SJCRH30 (cell line): Measurements from ENCODE around the gene CHTF18. TPM values are rescaled to one million over a fixed set of nuclear protein-coding genes. Genes with fewer than 3 reads are reported as not detected.

ENCODE experiments used
- DNase-seq, 2 experiments: peaks; one replicate each; pipeline ENCODE4 v3.0.0-alpha.2; 2015 to 2020
- H3K27ac ChIP-seq: fragments of 250-450 bp; sonication (Bioruptor Pico); 2 replicates; pipeline ENCODE4 v1.5.1; 2020; ENCODE audit warnings: mild to moderate bottlenecking, moderate library complexity
- H3K27me3 ChIP-seq: fragments of 250-450 bp; sonication (Bioruptor Pico); 2 replicates; pipeline ENCODE4 v1.5.1; 2020; ENCODE audit warnings: mild to moderate bottlenecking, moderate library complexity
- H3K36me3 ChIP-seq: fragments of 250-450 bp; sonication (Bioruptor Pico); 2 replicates; pipeline ENCODE4 v1.5.1; 2020; ENCODE audit warnings: mild to moderate bottlenecking, moderate library complexity
- H3K4me1 ChIP-seq: fragments of 250-450 bp; sonication (Bioruptor Pico); 2 replicates; pipeline ENCODE4 v1.5.1; 2020; ENCODE audit warnings: mild to moderate bottlenecking, moderate library complexity
- H3K4me3 ChIP-seq: fragments of 250-450 bp; sonication (Bioruptor Pico); 2 replicates; pipeline ENCODE4 v1.5.1; 2020; ENCODE audit warnings: mild to moderate bottlenecking, moderate library complexity
- H3K9me3 ChIP-seq: fragments of 250-450 bp; sonication (Bioruptor Pico); replicated peaks from 2 replicates; pipeline ENCODE4 v1.5.1; 2020; ENCODE audit warnings: mild to moderate bottlenecking, moderate library complexity
- total RNA-seq: library from RNA; depleted of rRNA; stranded (reverse); fragments of >200 nt; shearing (Covaris generic); gene quantifications from 2 replicates; pipeline ENCODE4 v1.2.3, GENCODE V29; 2014

Gene CHTF18
- total RNA-seq, 1 experiment from 2014 or later = 46.0 TPM

GRCh38 chr16:787978-788398 lies 432 bp upstream of the CHTF18 start, which contains the start of gene RPUSD1:
RPUSD1 (minus strand) TSS chr16:788381; CDS start chr16:787737, 644 bp downstream.
- Histone ChIP-seq H3K4me3 (peak within 1 kb of the TSS; percentile 99), H3K36me3 (peaks cover 34% of the 10 kb centered on the region), H3K27me3 (no peaks in the 10 kb centered on the region), H3K4me1 (peaks cover 11% of the 10 kb centered on the region; the same call in 1 of the 2 replicates), H3K27ac (peak within 1 kb of the TSS; percentile 78), H3K9me3 (no peaks in the 10 kb centered on the region)
- DNase-seq = no peak

- no peaks in the 10 kb centered on the region for H3K9me3 ChIP-seq
- no peaks in the 10 kb centered on the region for H3K27me3 ChIP-seq
- H3K36me3 ChIP-seq = peaks cover 46% of the 10 kb centered on the region
- DNase-seq = no peak
- H3K4me1 ChIP-seq = peaks cover 4% of the 10 kb centered on the region; the same call in 1 of the 2 replicates
- peak overlapping the region; percentile 99 for H3K4me3 ChIP-seq
- peak overlapping the region; percentile 78; the same call in 1 of the 2 replicates for H3K27ac ChIP-seq
Measured at GRCh38 chr16:789191-789850, 901 bp downstream of the CHTF18 start.

- no peak overlapping the region for H3K27ac ChIP-seq
- DNase-seq = no peak
- H3K4me1 ChIP-seq = peaks cover 4% of the 10 kb centered on the region; the same call in 1 of the 2 replicates
- no peak overlapping the region for H3K4me3 ChIP-seq
- no peaks in the 10 kb centered on the region for H3K9me3 ChIP-seq
- peaks cover 52% of the 10 kb centered on the region for H3K36me3 ChIP-seq
- H3K27me3 ChIP-seq = no peaks in the 10 kb centered on the region
Measured at GRCh38 chr16:790086-790485, 1.7 kb downstream of the CHTF18 start.

- DNase-seq = no peak
- Histone ChIP-seq H3K36me3 (peaks cover 58% of the 10 kb centered on the region), H3K27me3 (no peaks in the 10 kb centered on the region), H3K4me3 (no peak overlapping the region), H3K9me3 (no peaks in the 10 kb centered on the region), H3K27ac (no peak overlapping the region), H3K4me1 (peaks cover 4% of the 10 kb centered on the region; the same call in 1 of the 2 replicates)
Measured at GRCh38 chr16:791131-791530, 2.7 kb downstream of the CHTF18 start.

GRCh38 chr16:792221-792995 lies 4.0 kb downstream of the CHTF18 start:
- H3K27ac ChIP-seq = no peak overlapping the region
- H3K36me3 ChIP-seq = peaks cover 71% of the 10 kb centered on the region
- H3K27me3 ChIP-seq = no peaks in the 10 kb centered on the region
- peaks cover 4% of the 10 kb centered on the region; the same call in 1 of the 2 replicates for H3K4me1 ChIP-seq
- no peak overlapping the region for H3K4me3 ChIP-seq
- DNase-seq = no peak
- H3K9me3 ChIP-seq = no peaks in the 10 kb centered on the region

- Histone ChIP-seq H3K4me1 (peaks cover 4% of the 10 kb centered on the region; the same call in 1 of the 2 replicates), H3K27ac (no peak overlapping the region), H3K36me3 (peaks cover 75% of the 10 kb centered on the region), H3K4me3 (no peak overlapping the region), H3K27me3 (no peaks in the 10 kb centered on the region), H3K9me3 (no peaks in the 10 kb centered on the region)
- DNase-seq = no peak
Measured at GRCh38 chr16:793414-793813, 5.0 kb downstream of the CHTF18 start.

GRCh38 chr16:794091-794822 lies 5.8 kb downstream of the CHTF18 start:
- Histone ChIP-seq H3K9me3 (no peaks in the 10 kb centered on the region), H3K27me3 (no peaks in the 10 kb centered on the region), H3K4me3 (no peak overlapping the region), H3K4me1 (peaks cover 4% of the 10 kb centered on the region; the same call in 1 of the 2 replicates), H3K36me3 (peaks cover 75% of the 10 kb centered on the region), H3K27ac (no peak overlapping the region)
- DNase-seq = no peak

- Histone ChIP-seq H3K36me3 (peaks cover 70% of the 10 kb centered on the region), H3K27ac (no peak overlapping the region), H3K9me3 (no peaks in the 10 kb centered on the region), H3K27me3 (no peaks in the 10 kb centered on the region), H3K4me3 (no peak overlapping the region), H3K4me1 (no peaks in the 10 kb centered on the region; the same call in 1 of the 2 replicates)
- DNase-seq = no peak
Measured at GRCh38 chr16:794853-795466, 6.5 kb downstream of the CHTF18 start.

- H3K4me1 ChIP-seq = peaks cover under 1% of the 10 kb centered on the region; the same call in 1 of the 2 replicates
- no peaks in the 10 kb centered on the region for H3K27me3 ChIP-seq
- DNase-seq = no peak
- H3K36me3 ChIP-seq = peaks cover 63% of the 10 kb centered on the region
- no peak overlapping the region for H3K4me3 ChIP-seq
- H3K27ac ChIP-seq = no peak overlapping the region
- H3K9me3 ChIP-seq = no peaks in the 10 kb centered on the region
Measured at GRCh38 chr16:795580-796229, 7.3 kb downstream of the CHTF18 start.

- H3K36me3 ChIP-seq = peaks cover 55% of the 10 kb centered on the region
- peaks cover 6% of the 10 kb centered on the region for H3K4me1 ChIP-seq
- no peak overlapping the region for H3K4me3 ChIP-seq
- H3K27me3 ChIP-seq = no peaks in the 10 kb centered on the region
- H3K27ac ChIP-seq = no peak overlapping the region
- H3K9me3 ChIP-seq = no peaks in the 10 kb centered on the region
- DNase-seq = no peak
Measured at GRCh38 chr16:796296-797119, 8.1 kb downstream of the CHTF18 start.

GRCh38 chr16:797120-797420 lies 8.7 kb downstream of the CHTF18 start:
- H3K36me3 ChIP-seq = peaks cover 49% of the 10 kb centered on the region
- peak; percentile 29 to 43 for DNase-seq
- H3K4me1 ChIP-seq = peaks cover 6% of the 10 kb centered on the region
- no peak overlapping the region for H3K27ac ChIP-seq
- no peak overlapping the region for H3K4me3 ChIP-seq
- no peaks in the 10 kb centered on the region for H3K9me3 ChIP-seq
- no peaks in the 10 kb centered on the region for H3K27me3 ChIP-seq

- Histone ChIP-seq H3K27me3 (no peaks in the 10 kb centered on the region), H3K9me3 (no peaks in the 10 kb centered on the region), H3K4me3 (no peak overlapping the region), H3K27ac (no peak overlapping the region), H3K36me3 (peaks cover 43% of the 10 kb centered on the region), H3K4me1 (peaks cover 12% of the 10 kb centered on the region)
- DNase-seq = no peak
Measured at GRCh38 chr16:797686-798085, 9.3 kb downstream of the CHTF18 start.

GRCh38 chr16:798666-799065 lies 10.2 kb downstream of the CHTF18 start:
- peaks cover 22% of the 10 kb centered on the region for H3K4me1 ChIP-seq
- DNase-seq = no peak
- H3K27ac ChIP-seq = no peak overlapping the region
- H3K4me3 ChIP-seq = no peak overlapping the region
- no peaks in the 10 kb centered on the region for H3K27me3 ChIP-seq
- H3K9me3 ChIP-seq = no peaks in the 10 kb centered on the region
- H3K36me3 ChIP-seq = peaks cover 34% of the 10 kb centered on the region
